Effector memory CD8-positive, alpha-beta T cell (primary cell): ENCODE results near the gene CCNY.

Source experiments
- ATAC-seq: fragments of 150-1000 bp; cut with Tn5 transposase; replicated peaks from 2 replicates; pipeline ENCODE4 v1.10.0; 2021; ENCODE audit warnings: mild to moderate bottlenecking, moderate library complexity
- DNase-seq, 3 experiments: peaks; one replicate each; pipeline ENCODE4 v3.0.0; 2021
- H3K27ac Mint-ChIP-seq, 2 donors: one replicate each; pipeline ENCODE4 v1.8.0; 2022; ENCODE audit warnings: mild to moderate bottlenecking in 2 of 2, mixed read lengths in 2 of 2, moderate library complexity in 2 of 2
- H3K27me3 Mint-ChIP-seq, 2 donors: one replicate each; pipeline ENCODE4 v1.8.0; 2022; ENCODE audit warnings: mixed read lengths in 2 of 2
- H3K36me3 Mint-ChIP-seq: one replicate; pipeline ENCODE4 v1.8.0; 2022; ENCODE audit warnings: mild to moderate bottlenecking, moderate library complexity, mixed read lengths; ENCODE audit not compliant: insufficient read depth
- H3K4me1 Mint-ChIP-seq, 2 donors: one replicate each; pipeline ENCODE4 v1.8.0; 2022; ENCODE audit warnings: low read depth in 2 of 2, mixed read lengths in 2 of 2
- H3K4me3 Mint-ChIP-seq, 2 donors: one replicate each; pipeline ENCODE4 v1.8.0; 2022; ENCODE audit warnings: mild to moderate bottlenecking in 2 of 2, mixed read lengths in 2 of 2, moderate library complexity in 2 of 2
- H3K9me3 Mint-ChIP-seq, 2 donors: one replicate each; pipeline ENCODE4 v1.8.0; 2022; ENCODE audit warnings: mixed read lengths in 2 of 2

Gene CCNY

DNA sequence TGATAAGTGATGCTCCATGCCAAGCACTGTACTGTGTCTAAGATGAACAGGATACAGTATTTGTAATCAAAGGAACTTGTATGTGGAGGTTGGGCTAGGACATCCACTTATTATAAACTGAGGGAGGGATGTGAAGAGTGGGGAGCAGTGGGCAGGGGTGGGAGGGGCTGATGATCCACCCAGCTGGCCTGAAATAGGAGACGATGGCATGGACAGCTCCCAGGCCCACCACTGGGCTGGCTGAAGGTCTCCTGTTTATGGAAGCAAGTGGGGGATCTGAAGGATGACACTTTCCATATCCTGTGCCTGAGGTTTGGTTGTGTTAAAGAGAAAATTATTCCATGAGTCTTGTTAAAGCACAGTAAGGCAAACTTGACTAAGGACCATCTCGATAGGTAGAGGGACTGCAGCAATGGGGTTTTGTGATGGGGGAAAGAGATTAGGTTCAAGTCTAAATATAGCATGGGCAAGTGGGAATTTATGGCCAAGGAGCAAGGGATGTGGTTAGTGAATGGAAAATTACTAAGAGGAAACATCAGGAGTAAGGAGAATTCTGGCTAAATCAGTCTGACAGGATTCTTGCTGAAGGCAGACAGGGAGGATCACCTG, 124.6 kb downstream of the CCNY start:
- Mint-ChIP-seq H3K27me3 (no peaks in the 10 kb centered on the region), H3K4me3 (no peak overlapping the region), H3K4me1 (peaks cover 41 to 56% of the 10 kb centered on the region in 2 donors), H3K9me3 (no peaks in the 10 kb centered on the region), H3K27ac (peak overlapping the region in 1 of 2 donors; percentile 61), H3K36me3 (peaks cover 10% of the 10 kb centered on the region)
- DNase-seq (no peak), ATAC-seq (no peak)

DNA sequence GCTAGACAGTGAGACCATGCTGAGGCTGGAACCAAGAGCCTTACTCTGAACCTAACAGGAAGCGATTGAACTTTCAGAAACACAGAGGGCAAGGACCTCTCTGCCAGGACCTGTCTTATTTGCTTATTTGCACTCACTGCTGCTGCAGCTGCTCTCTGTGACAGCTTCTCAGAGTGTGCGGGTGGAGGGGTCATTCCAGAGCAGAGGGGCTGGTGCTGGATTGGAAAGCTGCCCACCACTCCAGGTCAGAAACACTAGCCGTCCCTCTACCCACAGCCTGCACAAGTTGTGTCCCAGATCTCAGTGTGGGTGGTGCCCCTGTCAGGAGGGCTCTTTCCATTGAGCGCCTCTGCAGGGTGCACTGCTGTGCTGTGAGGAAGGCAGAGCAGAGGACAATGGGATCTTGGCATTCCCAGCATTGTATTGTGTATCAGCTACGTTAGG, 126.2 kb downstream of the CCNY start:
- H3K4me1 Mint-ChIP-seq: peaks cover 34 to 45% of the 10 kb centered on the region in 2 donors

DNA sequence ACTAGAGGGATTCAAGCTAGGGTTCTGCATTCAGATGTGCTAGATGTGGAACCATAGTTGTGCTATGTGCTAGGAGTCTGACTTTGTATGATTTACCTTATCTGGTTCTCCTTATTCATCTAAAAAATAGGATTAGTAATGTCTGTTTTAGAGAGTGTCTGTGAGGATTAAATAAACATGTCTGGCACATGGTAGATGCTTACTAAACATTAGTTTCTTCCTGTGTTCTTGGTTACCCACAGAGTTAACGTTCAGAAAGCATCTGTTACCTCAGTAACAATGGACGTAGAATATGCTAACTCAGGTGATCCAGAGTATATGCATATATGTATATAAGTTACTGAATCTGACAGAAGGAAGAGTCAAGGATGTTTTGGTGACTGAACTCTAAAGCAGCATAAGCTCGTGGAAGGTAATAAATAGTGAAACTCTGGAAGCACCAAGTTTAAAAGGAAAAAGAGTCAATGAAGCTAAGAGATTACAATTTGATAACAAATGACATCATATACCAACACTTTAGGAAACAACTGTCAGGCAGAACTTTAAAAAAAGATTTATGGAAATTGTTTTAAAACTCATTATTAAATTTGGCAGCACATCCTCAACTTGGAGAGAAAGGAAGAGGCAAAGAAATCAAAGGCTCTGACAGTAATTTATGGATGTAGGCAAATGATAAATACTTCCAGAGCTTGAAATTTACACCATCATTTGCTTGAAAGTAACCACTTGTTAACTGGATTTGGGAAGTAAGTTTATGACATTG, 127.0 kb downstream of the CCNY start:
- Mint-ChIP-seq H3K27ac (peak overlapping the region; percentile 32 to 79), H3K4me3 (peak overlapping the region in 1 of 2 donors; percentile 44), H3K27me3 (no peaks in the 10 kb centered on the region), H3K9me3 (no peaks in the 10 kb centered on the region), H3K36me3 (peaks cover 5% of the 10 kb centered on the region), H3K4me1 (peaks cover 41% of the 10 kb centered on the region in 2 donors)
- no peak for DNase-seq
- no peak for ATAC-seq

More for the DNA sequence above, 126.2 kb downstream of the CCNY start:
- no peak for ATAC-seq
- peak overlapping the region; percentile 18 to 44 for H3K4me3 Mint-ChIP-seq
- H3K27ac Mint-ChIP-seq: peak overlapping the region; percentile 32 to 79
- no peak for DNase-seq
- no peaks in the 10 kb centered on the region for H3K27me3 Mint-ChIP-seq
- H3K36me3 Mint-ChIP-seq: peaks cover 5% of the 10 kb centered on the region
- no peaks in the 10 kb centered on the region for H3K9me3 Mint-ChIP-seq

DNA sequence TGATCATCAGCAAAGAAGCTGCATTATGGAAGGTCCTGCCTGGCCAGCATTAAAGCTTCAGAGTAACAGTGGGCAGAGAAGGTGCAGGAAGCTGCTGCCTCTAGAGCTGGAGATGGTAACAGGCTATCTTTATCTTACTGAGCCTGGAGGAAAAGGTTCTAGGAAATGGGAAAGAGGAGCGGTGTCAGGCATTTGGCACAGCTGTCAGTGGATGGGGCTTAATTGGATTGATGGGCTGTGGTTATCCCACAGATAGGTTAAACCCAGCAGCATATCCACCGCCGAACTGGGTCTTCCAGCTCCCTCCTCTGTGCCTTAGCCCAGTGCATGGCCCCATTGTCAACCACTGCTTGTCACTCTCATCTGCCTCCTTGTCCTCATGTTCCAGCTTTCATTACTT, 127.6 kb downstream of the CCNY start:
- H3K4me3 Mint-ChIP-seq: no peak overlapping the region
- DNase-seq (no peak), ATAC-seq (no peak)
- H3K27me3 Mint-ChIP-seq: no peaks in the 10 kb centered on the region
- H3K36me3 Mint-ChIP-seq: peaks cover 5% of the 10 kb centered on the region
- H3K27ac Mint-ChIP-seq: no peak overlapping the region
- peaks cover 36 to 43% of the 10 kb centered on the region in 2 donors for H3K4me1 Mint-ChIP-seq
- H3K9me3 Mint-ChIP-seq: no peaks in the 10 kb centered on the region

DNA sequence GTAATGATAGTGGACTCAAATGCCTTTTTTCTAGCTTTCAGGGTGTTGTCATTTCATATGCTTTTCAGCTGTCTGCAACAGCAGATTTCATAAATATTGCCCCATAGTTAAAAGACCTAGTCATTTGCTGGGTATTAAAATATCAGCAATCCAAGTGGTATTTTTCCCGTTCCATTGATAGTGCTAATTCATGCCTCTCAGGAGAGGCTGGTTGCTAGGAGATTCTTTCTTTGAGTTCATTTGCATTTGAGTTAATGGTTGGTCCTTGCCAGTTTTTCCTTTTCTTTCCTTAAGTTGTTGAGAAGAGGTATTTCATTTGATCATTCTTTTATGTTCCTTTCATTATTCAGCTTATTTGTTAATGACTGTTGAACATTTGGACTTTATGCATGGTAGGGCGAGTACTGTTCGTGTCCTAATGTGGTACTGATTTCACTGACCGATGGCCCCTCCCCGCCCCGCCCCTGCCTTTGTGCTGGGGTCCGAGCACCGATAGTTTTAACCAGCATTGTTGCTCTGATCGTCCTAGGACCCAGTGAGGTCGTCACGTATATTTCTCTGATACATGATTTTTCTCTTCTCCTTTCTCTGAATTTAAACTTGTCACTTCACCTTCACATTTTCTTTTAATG, 128.6 kb downstream of the CCNY start:
- ATAC-seq: no peak
- H3K36me3 Mint-ChIP-seq: peaks cover 5% of the 10 kb centered on the region
- H3K27me3 Mint-ChIP-seq: no peaks in the 10 kb centered on the region
- DNase-seq: no peak
- no peaks in the 10 kb centered on the region for H3K9me3 Mint-ChIP-seq
- no peak overlapping the region for H3K27ac Mint-ChIP-seq
- H3K4me3 Mint-ChIP-seq: no peak overlapping the region
- peaks cover 33 to 43% of the 10 kb centered on the region in 2 donors for H3K4me1 Mint-ChIP-seq

DNA sequence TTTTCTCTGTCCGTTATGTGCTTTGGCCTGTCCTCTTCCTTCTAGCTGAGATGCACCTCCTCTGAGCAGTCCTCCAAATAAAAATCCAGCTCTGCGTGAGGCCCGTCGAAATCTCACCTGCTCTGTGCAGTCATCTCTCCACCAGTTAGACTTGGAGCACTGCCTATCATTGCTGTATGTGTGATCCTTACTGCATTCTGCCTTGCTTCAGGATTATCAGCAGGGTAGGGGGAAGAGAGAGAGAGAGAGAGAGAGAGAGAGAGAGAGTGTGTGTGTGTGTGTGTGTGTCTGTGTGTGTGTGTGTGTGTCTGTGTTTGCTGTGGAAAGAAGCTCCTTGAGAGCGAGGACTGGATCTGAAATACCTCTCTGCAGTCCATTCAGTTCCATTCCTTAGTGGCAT, 129.4 kb downstream of the CCNY start:
- Mint-ChIP-seq H3K27me3 (no peaks in the 10 kb centered on the region), H3K9me3 (no peaks in the 10 kb centered on the region), H3K27ac (no peak overlapping the region), H3K4me3 (no peak overlapping the region), H3K36me3 (peaks cover 5% of the 10 kb centered on the region), H3K4me1 (peaks cover 35 to 43% of the 10 kb centered on the region in 2 donors)
- ATAC-seq (no peak), DNase-seq (no peak)

DNA sequence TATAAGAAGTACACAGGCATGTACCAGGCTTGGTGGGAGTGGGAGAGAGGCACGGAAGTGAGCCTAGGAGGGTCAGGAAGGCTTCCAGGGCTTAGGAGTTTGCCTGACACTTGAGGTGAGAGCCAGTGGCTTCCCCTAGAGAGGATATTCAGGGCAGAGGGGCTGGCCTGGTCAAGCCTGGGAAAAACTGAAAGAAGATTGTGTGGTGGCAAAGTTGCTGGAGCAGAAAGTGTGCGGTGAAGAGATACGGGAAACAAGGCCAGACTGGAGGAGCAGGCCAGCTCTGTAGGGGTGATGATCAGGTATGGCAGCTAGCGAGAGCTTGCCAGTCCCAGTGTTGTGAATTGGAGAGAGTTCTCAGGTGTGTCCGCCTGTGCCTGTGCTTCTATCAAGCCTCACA, 129.9 kb downstream of the CCNY start:
- peaks cover 35 to 43% of the 10 kb centered on the region in 2 donors for H3K4me1 Mint-ChIP-seq
- no peaks in the 10 kb centered on the region for H3K9me3 Mint-ChIP-seq
- H3K4me3 Mint-ChIP-seq: no peak overlapping the region

DNA sequence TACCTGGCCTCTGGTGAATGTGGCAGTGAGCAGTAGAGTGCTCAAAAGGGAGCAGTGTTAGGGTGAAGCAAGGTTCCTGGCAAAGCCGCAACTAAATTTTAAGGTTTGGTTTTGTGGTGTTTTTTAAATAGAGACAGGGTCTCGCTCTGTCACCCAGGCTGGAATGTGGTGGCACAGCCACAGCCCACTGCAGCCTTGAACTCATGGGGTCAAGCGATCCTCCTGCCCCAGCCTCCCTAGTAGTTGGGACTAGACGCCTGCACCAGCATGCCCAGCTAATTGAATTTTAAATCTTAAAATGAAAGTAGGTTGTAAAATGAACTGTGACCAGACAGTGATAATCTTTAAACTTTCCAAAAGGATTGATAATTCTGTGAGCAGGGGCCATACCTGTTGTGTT, 130.4 kb downstream of the CCNY start:
- ATAC-seq: no peak
- Mint-ChIP-seq H3K9me3 (no peaks in the 10 kb centered on the region), H3K27ac (no peak overlapping the region), H3K36me3 (peaks cover 5% of the 10 kb centered on the region), H3K27me3 (no peaks in the 10 kb centered on the region), H3K4me1 (peaks cover 33 to 45% of the 10 kb centered on the region in 2 donors), H3K4me3 (no peak overlapping the region)
- DNase-seq: no peak

More for the DNA sequence above, 129.9 kb downstream of the CCNY start:
- no peak for DNase-seq
- H3K27ac Mint-ChIP-seq: no peak overlapping the region
- H3K36me3 Mint-ChIP-seq: peaks cover 5% of the 10 kb centered on the region
- H3K27me3 Mint-ChIP-seq: no peaks in the 10 kb centered on the region
- no peak for ATAC-seq

DNA sequence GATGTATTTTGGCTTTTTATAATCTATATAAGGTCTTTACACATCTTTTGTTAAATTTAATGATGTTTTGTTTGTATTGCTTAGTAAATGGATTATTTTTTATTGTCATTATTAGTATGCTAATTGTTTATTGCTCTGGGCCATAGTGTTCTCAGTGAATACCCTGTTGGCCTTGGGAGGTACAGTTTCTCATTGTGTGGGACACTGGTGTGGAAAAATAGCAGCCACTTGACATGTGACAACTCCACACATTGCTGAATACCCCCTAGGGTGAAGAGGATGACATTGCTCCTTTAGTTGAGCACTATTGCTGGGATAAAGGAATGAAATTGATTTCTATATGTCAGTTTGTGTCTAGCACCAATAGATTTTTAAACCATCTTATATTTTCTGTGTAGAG, 130.9 kb downstream of the CCNY start:
- DNase-seq: no peak
- no peaks in the 10 kb centered on the region for H3K9me3 Mint-ChIP-seq
- H3K4me3 Mint-ChIP-seq: no peak overlapping the region
- peaks cover 5% of the 10 kb centered on the region for H3K36me3 Mint-ChIP-seq
- no peak for ATAC-seq
- H3K27ac Mint-ChIP-seq: no peak overlapping the region
- H3K27me3 Mint-ChIP-seq: no peaks in the 10 kb centered on the region
- H3K4me1 Mint-ChIP-seq: peaks cover 30 to 45% of the 10 kb centered on the region in 2 donors

DNA sequence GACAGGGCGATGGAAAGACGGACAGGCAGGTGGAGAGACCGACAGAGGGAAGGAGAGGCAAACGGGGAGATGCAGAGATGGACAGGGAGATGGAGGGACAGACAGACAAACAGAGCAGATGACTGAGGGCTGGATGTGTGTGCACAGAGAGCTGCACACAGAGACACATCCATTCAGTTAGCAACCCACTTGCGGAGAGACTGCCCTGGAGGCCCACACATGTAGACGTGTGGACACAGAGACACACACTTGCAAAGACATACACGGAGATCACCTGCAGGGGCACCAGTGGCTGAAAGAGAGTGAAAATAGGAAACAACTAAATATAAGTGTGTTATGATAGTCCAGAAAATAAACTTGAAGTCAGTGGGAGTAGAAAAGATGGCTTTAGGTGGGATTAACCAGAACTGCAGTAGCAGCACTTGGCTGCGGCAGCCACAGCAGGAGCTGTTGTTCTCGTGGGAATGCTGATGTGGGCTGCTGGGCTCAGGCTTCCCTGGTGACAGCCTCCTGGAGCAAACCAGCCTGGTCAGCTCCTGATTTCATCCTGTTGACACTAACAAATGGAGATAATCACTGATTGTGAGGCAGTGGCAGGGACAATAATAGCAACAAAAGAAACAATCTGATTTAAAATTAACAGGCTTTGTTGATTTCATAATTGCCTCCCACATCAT, 134.1 kb downstream of the CCNY start:
- Mint-ChIP-seq H3K4me1 (peaks cover 17 to 45% of the 10 kb centered on the region in 2 donors), H3K9me3 (no peaks in the 10 kb centered on the region), H3K27ac (no peak overlapping the region), H3K36me3 (no peaks in the 10 kb centered on the region), H3K27me3 (no peaks in the 10 kb centered on the region), H3K4me3 (no peak overlapping the region)
- DNase-seq (no peak), ATAC-seq (no peak)

DNA sequence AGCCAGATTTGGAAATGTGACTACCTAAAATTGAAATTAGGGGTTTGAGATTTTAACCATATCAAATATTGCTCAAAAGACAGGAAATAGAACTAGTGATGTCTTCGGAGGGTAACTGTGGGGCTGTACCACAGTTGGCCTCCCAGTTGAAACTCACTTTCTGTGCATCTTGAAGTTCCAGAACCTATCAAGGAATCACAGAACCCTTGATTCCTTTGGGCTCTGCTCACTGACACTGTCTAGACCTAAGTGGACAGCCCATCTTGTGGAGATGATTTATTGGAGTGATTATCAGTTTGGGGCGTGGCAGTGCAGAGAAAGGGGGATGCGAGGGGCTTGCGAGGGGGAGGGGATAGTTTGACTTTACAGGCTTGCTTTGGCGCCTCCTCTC, 134.6 kb downstream of the CCNY start:
- no peak overlapping the region for H3K4me3 Mint-ChIP-seq
- no peaks in the 10 kb centered on the region for H3K9me3 Mint-ChIP-seq
- ATAC-seq (no peak), DNase-seq (no peak)
- peaks cover 17 to 45% of the 10 kb centered on the region in 2 donors for H3K4me1 Mint-ChIP-seq
- no peak overlapping the region for H3K27ac Mint-ChIP-seq
- no peaks in the 10 kb centered on the region for H3K36me3 Mint-ChIP-seq
- H3K27me3 Mint-ChIP-seq: no peaks in the 10 kb centered on the region

DNA sequence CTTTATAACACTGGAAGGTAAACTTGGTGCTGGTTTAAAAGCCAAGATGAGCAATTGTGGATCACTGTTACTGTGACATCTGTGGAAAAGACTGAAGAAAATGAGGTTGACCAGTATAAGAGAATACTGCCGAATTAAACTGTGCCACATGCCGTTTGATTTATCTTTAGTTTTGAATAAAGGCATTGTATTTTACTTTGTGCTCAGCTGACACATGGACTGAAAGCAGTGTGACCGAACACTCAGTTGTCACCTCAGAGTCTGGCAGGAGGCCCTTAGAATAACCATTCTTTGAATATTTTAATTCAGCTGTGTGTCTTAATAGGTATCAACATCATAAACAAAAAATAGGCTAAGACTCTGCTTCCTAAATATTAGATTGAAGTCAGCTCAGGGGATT, 135.1 kb downstream of the CCNY start:
- Mint-ChIP-seq H3K27me3 (no peaks in the 10 kb centered on the region), H3K27ac (no peak overlapping the region), H3K4me3 (no peak overlapping the region), H3K36me3 (no peaks in the 10 kb centered on the region), H3K9me3 (no peaks in the 10 kb centered on the region), H3K4me1 (peaks cover 17 to 45% of the 10 kb centered on the region in 2 donors)
- DNase-seq (no peak), ATAC-seq (no peak)

DNA sequence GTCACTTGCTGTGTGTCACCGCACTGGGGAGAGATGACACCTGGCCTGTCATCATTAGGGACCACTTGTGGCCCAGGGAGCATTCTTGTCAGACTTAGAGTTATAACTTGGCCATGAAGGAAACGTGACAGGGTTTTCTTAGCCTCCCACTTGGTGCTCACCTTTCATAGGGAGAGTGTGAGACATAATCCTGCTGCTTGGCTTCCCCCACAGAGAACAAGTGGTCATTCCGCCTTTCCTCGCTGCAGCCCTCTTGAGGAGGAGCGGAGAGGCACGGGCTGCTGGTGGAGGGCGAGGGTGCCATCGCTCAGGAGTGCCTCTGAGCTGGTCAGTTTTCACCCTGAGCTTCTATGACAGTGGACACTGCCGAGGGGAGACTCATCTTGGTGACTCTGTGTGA, 143.8 kb downstream of the CCNY start:
- DNase-seq (no peak), ATAC-seq (no peak)
- peaks cover 3% of the 10 kb centered on the region for H3K36me3 Mint-ChIP-seq
- H3K27ac Mint-ChIP-seq: no peak overlapping the region
- H3K9me3 Mint-ChIP-seq: no peaks in the 10 kb centered on the region
- H3K4me1 Mint-ChIP-seq: peaks cover 21 to 31% of the 10 kb centered on the region in 2 donors
- no peak overlapping the region for H3K4me3 Mint-ChIP-seq
- no peaks in the 10 kb centered on the region for H3K27me3 Mint-ChIP-seq
